NCI-H1048 (cell line): ENCODE data around the gene INHBB.
"Not testable (repeated sequence)": the region's sequence is repeated elsewhere in the genome, so short reads cannot be mapped to it uniquely, and the experiment has no call there.

Experiments used
- DNase-seq: peaks from one replicate; lab custom pipeline; 2025; lab: John Stamatoyannopoulos, UW

INHBB gene

GRCh38 chr2:120346026-120346666 lies at the start of gene INHBB:
Gene INHBB, plus strand, starts transcription at chr2:120346136. Its CDS starts 53 bp downstream, at chr2:120346189.
- no peak for DNase-seq

GRCh38 chr2:120298173-120298835 lies 47.6 kb upstream of the INHBB start:
- no peak for DNase-seq

- DNase-seq: no peak
These were observed 46.9 kb upstream of the INHBB start for GRCh38 chr2:120299004-120299403.

- no peak for DNase-seq
These were observed 46.4 kb upstream of the INHBB start for GRCh38 chr2:120299561-120299960.

- DNase-seq: no peak
These were observed 45.6 kb upstream of the INHBB start for GRCh38 chr2:120300385-120300784.

- DNase-seq: no peak
These were observed 44.7 kb upstream of the INHBB start for GRCh38 chr2:120301284-120301683.

GRCh38 chr2:120302301-120302700 lies 43.6 kb upstream of the INHBB start:
- DNase-seq: no peak

GRCh38 chr2:120303177-120303576 lies 42.8 kb upstream of the INHBB start:
- no peak for DNase-seq

- DNase-seq: no peak
These were observed 40.6 kb upstream of the INHBB start for GRCh38 chr2:120305296-120305695.

GRCh38 chr2:120305937-120306490 lies 39.9 kb upstream of the INHBB start:
- DNase-seq: no peak

- no peak for DNase-seq
These were observed 38.5 kb upstream of the INHBB start for GRCh38 chr2:120307482-120307881.

GRCh38 chr2:120308038-120308910 lies 37.7 kb upstream of the INHBB start:
- no peak for DNase-seq

GRCh38 chr2:120310136-120310535 lies 35.8 kb upstream of the INHBB start:
- peak; percentile 47 for DNase-seq

- not testable (repeated sequence) for DNase-seq
These were observed 35.1 kb upstream of the INHBB start for GRCh38 chr2:120310841-120311240.

- DNase-seq: no peak
These were observed 33.9 kb upstream of the INHBB start for GRCh38 chr2:120312076-120312475.

- peak; percentile 60 for DNase-seq
These were observed 32.9 kb upstream of the INHBB start for GRCh38 chr2:120312860-120313694.

GRCh38 chr2:120313695-120314615 lies 32.0 kb upstream of the INHBB start:
- DNase-seq: no peak

- no peak for DNase-seq
These were observed 31.1 kb upstream of the INHBB start for GRCh38 chr2:120314690-120315366.

- no peak for DNase-seq
These were observed 30.4 kb upstream of the INHBB start for GRCh38 chr2:120315367-120316033.
